Tongue (tissue), 2 donors: ENCODE data around the gene INSC. TPM values are rescaled to one million over a fixed set of nuclear protein-coding genes. Genes with fewer than 3 reads are reported as not detected.
A peak's percentile ranks its signal among the peaks of the same experiment; 100 is the strongest.

Source experiments
- DNase-seq: peaks from one replicate; pipeline ENCODE4 v3.0.0-alpha.2; 2015
- total RNA-seq: library from RNA; depleted of rRNA; stranded (reverse); fragments of >200 nt; gene quantifications from one replicate; pipeline ENCODE4 v1.2.3, GENCODE V29; 2014

Gene INSC
- total RNA-seq, 1 donor from 2014 or later = 3.8 TPM

- no peak for DNase-seq
Measured at GRCh38 chr11:15149050-15149449, 34.3 kb downstream of the INSC start.

- DNase-seq = no peak
Measured at GRCh38 chr11:15150507-15150906, 35.8 kb downstream of the INSC start.

DNA sequence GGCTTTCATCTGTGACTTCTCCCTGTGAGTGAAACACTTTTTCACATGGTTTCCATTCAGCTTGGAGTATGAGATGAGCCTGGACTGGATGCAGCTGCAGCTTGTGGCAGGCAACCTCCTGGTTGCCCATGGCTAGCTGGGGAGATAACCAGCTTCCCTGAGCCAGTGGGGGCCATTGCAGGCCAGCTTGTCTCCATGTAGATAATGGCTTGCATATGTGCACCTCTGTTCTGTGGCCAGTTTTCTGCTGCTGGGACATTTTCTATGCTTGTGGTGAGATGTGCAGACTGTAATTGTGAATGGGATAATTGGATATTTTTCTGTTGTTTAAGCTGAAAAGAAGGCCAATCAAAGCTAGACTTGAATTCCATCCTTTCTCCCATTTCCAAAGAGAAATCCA lies 38.5 kb downstream of the INSC start:
- no peak for DNase-seq

DNA sequence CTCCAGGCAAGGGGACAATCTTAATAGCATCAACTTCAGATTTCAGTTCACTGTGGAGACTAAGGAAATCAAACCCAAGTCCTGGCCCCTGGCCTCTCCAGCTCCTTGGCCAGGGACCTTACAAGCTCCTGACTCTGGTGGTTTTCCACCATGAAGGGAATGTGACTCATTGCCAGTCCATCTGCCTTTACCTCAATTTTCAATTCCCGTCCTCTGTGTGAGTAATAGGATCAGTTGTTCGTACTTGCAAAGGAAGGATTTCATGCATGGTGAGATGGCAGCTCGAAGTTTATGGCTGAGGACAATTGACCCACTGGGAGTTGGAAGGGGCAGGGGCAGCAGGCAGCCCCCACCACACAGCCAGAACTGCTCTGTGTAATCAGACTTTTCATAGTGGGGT lies 42.5 kb downstream of the INSC start:
- DNase-seq = no peak

- no peak for DNase-seq
Measured at GRCh38 chr11:15157606-15158137, 42.9 kb downstream of the INSC start.

GRCh38 chr11:15158351-15159015 lies 43.8 kb downstream of the INSC start:
- DNase-seq = no peak

GRCh38 chr11:15159085-15159484 lies 44.4 kb downstream of the INSC start:
- no peak for DNase-seq

DNA sequence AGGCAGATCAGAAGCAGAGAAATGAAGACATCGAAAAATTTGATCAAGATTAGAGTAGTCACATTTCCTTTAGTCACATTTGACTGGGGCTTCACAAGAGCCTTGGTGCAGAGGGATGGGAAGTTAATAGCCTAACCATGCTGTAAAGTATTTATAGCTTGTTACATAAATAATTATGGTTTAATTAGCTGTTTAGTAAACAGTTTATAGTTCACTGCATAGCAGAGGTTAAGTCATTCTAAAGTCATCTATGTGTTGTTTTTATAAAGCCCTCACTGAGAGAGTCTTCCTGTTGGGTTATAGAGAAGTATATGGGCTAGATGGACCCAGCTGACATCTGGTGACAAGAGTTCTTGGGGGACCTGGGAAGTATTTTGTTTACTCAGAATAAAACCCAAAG lies 47.1 kb downstream of the INSC start:
- DNase-seq = no peak

- DNase-seq = no peak
Measured at GRCh38 chr11:15163136-15163535, 48.4 kb downstream of the INSC start.

- no peak for DNase-seq
Measured at GRCh38 chr11:15166204-15166603, 51.5 kb downstream of the INSC start.

GRCh38 chr11:15169815-15170551 lies 55.3 kb downstream of the INSC start:
- no peak for DNase-seq

- no peak for DNase-seq
Measured at GRCh38 chr11:15170698-15171097, 56.0 kb downstream of the INSC start.

GRCh38 chr11:15171956-15172355 lies 57.2 kb downstream of the INSC start:
- no peak for DNase-seq

GRCh38 chr11:15175831-15176230 lies 61.1 kb downstream of the INSC start:
- DNase-seq = no peak

- no peak for DNase-seq
Measured at GRCh38 chr11:15176646-15177163, 62.0 kb downstream of the INSC start.

GRCh38 chr11:15177491-15177890 lies 62.8 kb downstream of the INSC start:
- no peak for DNase-seq

GRCh38 chr11:15178214-15178613 lies 63.5 kb downstream of the INSC start:
- no peak for DNase-seq

GRCh38 chr11:15179167-15179566 lies 64.4 kb downstream of the INSC start:
- DNase-seq = peak; percentile 41

DNA sequence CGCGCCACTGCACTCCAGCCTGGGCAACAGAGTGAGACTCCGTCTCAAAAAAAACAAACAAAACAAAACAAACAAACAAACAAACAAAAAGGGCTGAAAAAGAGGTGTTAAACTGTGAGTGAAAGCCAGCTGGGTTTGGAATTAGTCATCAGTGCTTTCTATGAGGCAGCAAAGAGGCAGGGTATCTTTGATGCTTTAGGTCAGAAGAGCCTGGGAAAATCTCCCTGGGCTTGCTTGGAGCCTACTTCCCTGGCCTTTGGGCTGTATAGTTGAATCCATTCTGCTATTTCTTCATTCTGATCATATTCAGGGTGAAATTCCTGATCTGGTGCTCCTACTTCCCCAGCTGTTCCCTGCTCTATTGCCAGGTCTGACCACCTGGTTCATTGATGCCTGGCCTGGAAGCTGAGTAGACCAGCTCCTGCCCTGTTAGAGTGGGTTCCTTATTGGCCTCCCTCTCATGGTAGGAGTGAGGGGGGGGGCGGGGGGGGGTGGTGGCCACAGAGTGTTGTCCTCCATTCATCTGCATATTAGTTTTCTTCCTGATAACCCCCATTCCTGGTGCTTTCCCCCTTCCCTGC lies 65.6 kb downstream of the INSC start:
- no peak for DNase-seq

DNA sequence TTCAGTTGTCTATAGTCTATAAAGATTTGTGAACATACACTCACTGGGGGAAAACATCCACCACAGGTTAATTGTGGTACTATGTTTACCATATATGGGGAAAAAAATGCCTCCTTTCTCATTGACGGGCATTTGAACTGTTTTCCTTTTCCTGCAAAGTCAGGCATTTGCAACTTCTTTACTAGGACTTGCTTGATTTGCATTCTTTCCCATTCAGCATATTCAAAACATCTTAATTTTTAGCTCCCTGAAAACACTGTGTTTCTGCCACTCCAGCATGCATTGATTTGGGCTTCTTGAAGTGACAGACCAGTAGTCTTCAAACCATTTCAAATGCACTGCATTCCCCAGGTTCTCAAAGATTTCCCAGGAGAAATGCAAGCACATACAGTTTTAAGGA lies 67.6 kb downstream of the INSC start:
- DNase-seq = no peak

- no peak for DNase-seq
Measured at GRCh38 chr11:15185021-15185420, 70.3 kb downstream of the INSC start.

DNA sequence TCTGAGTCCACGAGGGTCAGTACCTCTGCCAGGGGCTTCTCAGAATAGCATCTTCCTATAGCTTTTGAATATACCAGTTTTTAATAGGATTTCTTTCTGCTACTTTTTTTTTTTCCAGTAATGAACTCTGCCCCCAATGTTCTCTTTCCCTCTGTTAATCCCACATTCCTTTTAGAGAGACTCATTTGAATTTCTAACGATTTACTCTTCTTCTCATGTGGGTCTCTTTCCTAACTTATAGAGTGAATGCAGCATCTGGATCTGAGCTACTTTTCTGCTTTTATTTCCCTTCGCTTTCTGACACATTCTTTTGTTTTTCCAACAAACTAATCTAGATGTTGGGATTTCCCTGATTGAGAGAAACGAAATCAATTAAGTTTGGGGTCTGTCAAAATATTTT lies 71.4 kb downstream of the INSC start:
- no peak for DNase-seq

GRCh38 chr11:15189189-15189588 lies 74.5 kb downstream of the INSC start:
- DNase-seq = no peak
